ENCODE measurements around the gene ACAD10.

DNA sequence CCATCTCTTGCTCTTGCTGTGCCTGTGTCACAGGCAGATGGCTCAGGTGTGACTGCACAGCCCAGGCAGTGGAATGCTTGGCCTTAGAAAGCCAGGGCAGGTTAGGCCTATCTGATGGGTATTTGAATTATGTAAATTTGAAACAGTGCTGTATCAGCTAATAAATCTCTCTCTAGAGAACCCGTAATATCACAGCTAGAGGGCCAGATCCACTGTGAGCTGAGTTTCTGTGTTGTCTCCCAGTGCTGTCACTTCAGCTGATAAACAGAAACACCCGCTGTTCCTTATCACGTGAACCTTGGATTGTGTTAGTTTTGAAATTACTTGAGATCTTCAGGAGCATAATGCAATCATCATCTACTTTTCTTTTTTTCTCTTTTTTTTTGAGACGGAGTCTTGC lies 59.4 kb downstream of the ACAD10 start:
- TF ChIP-seq HDGF (IDR thresholded peaks at IDR 0.05) (no peak), RAD21 (IDR thresholded peaks at IDR 0.05; ENCODE audit: insufficient read depth, low read depth, low read length) (no peak), BRCA1 (IDR thresholded peaks at IDR 0.05; ENCODE audit: low read depth, low read length) (no peak), TAF1 (IDR thresholded peaks at IDR 0.05; ENCODE audit: borderline replicate concordance, low read depth, low read length) (no peak)
